ENCODE data around the gene PSMB8. TPM values are rescaled to one million over a fixed set of nuclear protein-coding genes. Genes with fewer than 3 reads are reported as not detected.

The PSMB8 gene
- total and polyA plus RNA-seq, 7 donors, result 7.0 to 19.2 (median 10.3) TPM

- Histone ChIP-seq H3K36me3 (ENCODE audit: insufficient read depth in 1 of 2, low read depth in 1 of 2) (peaks cover 2 to 65% of the 10 kb centered on the region in 2 donors), H3K27ac (no peak overlapping the region), H3K9me3 (no peaks in the 10 kb centered on the region), H3K4me1 (peaks cover 12% of the 10 kb centered on the region), H3K4me3 (no peak overlapping the region), H3K27me3 (ENCODE audit: insufficient read depth in 3 of 3, low read length in 2 of 3) (no peaks in the 10 kb centered on the region)
- DNase-seq, result no peak
- no peak for TF ChIP-seq CTCF (IDR thresholded peaks at IDR 0.05)
- ATAC-seq, result no peak
- intact Hi-C loops (cut with DNase I), result no loop called here
- 87 to 94% (median 93%) methylated on average over 8 of the region's 8 CpGs for WGBS, 3 donors
These were observed 3.9 kb upstream of the PSMB8 start for GRCh38 chr6:32847795-32848194.

GRCh38 chr6:32847004-32847403 is 3.2 kb upstream of the PSMB8 start:
- intact Hi-C loops (cut with DNase I), result no loop called here
- Histone ChIP-seq H3K27ac (no peak overlapping the region), H3K4me1 (peaks cover 5% of the 10 kb centered on the region), H3K4me3 (no peak overlapping the region), H3K36me3 (ENCODE audit: insufficient read depth in 1 of 2, low read depth in 1 of 2) (peaks cover 2 to 65% of the 10 kb centered on the region in 2 donors), H3K27me3 (ENCODE audit: insufficient read depth in 3 of 3, low read length in 2 of 3) (no peaks in the 10 kb centered on the region), H3K9me3 (no peaks in the 10 kb centered on the region)
- no peak for DNase-seq
- no peak for TF ChIP-seq CTCF (IDR thresholded peaks at IDR 0.05)
- WGBS, 3 donors, result 86 to 91% (median 87%) methylated on average over 10 of the region's 10 CpGs
- no peak for ATAC-seq

- intact Hi-C loops (cut with DNase I), result no loop called here
- 65 to 81% (median 80%) methylated on average over 10 of the region's 10 CpGs for WGBS, 3 donors
- H3K4me1 ChIP-seq, result peaks cover 4% of the 10 kb centered on the region
- ATAC-seq, result no peak
- no peaks in the 10 kb centered on the region for H3K27me3 ChIP-seq (ENCODE audit: insufficient read depth in 3 of 3, low read length in 2 of 3)
- H3K9me3 ChIP-seq, result no peaks in the 10 kb centered on the region
- peak overlapping the region; percentile 69 for H3K4me3 ChIP-seq
- H3K27ac ChIP-seq, result no peak overlapping the region
- no peak for DNase-seq
- H3K36me3 ChIP-seq (ENCODE audit: insufficient read depth in 1 of 2, low read depth in 1 of 2), result peaks cover 2 to 56% of the 10 kb centered on the region in 2 donors
- TF ChIP-seq CTCF (IDR thresholded peaks at IDR 0.05), result no peak
These were observed 1.6 kb upstream of the PSMB8 start for GRCh38 chr6:32845384-32845884.

- Histone ChIP-seq H3K4me1 (peaks cover 4% of the 10 kb centered on the region), H3K27ac (peak overlapping the region; percentile 74), H3K36me3 (ENCODE audit: insufficient read depth in 1 of 2, low read depth in 1 of 2) (peaks cover 2 to 51% of the 10 kb centered on the region in 2 donors), H3K9me3 (no peaks in the 10 kb centered on the region), H3K27me3 (ENCODE audit: insufficient read depth in 3 of 3, low read length in 2 of 3) (no peaks in the 10 kb centered on the region), H3K4me3 (peak overlapping the region; percentile 69)
- ATAC-seq (no peak), DNase-seq (no peak)
- no peak for TF ChIP-seq CTCF (IDR thresholded peaks at IDR 0.05)
- 31 to 37% (median 35%) methylated on average over 19 of the region's 19 CpGs for WGBS, 3 donors
- intact Hi-C loops (cut with DNase I), result no loop called here
These were observed 1.1 kb upstream of the PSMB8 start for GRCh38 chr6:32844839-32845383.

All from psoas muscle (tissue), 8 donors.